GM20000 (cell line): ENCODE results near the gene CTNND2.

Experiments
- DNase-seq: peaks from one replicate; pipeline ENCODE4 v3.0.0; 2012; ENCODE audit warnings: low spot score
- CTCF ChIP-seq: IDR thresholded peaks from 2 replicates; pipeline ENCODE4 v1.5.1; 2012; ENCODE audit warnings: mild to moderate bottlenecking, control low read depth; ENCODE audit errors: extremely low read depth, missing control alignments

CTNND2 gene

GRCh38 chr5:11482011-11482410 is 422.2 kb downstream of the CTNND2 start:
- TF ChIP-seq CTCF, result no peak
- no peak for DNase-seq

DNA sequence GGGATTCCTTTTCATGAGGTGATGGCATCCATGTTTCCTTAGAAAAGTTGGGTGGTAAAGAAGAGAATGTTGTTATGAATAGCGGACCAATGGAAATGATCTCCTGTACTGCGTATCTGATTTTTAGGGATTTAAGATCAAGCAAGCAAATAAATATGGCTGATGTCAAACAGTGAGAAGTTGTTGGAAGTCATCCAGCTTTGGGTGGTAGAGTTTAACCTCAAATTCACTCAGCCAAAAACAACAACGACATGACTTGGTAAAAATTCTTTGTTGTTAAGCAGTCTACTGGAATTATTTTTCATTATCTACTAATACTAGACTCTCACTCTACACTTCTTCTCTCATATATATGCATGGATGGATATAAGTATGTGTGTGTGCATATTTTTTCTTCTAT is 426.5 kb downstream of the CTNND2 start:
- TF ChIP-seq CTCF, result no peak
- no peak for DNase-seq

DNA sequence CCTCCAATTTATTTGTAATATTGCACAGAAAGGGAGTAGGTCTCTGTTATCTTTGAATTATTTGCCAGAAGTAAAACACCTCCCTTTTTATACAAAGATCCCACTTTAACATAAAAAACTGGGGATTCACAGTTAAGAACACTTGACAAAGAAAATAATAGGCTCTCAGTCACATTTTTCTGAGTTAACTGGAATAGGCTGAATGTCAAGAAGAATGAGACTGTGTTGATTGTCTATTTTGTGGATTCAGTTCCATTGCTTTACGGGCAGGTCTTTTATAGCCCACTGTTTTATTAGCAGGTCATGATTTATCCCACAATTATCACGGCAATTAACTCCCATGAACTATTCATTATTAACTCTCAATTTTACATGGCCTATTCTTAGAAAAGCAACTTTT is 427.4 kb downstream of the CTNND2 start:
- no peak for DNase-seq
- TF ChIP-seq CTCF, result no peak

DNA sequence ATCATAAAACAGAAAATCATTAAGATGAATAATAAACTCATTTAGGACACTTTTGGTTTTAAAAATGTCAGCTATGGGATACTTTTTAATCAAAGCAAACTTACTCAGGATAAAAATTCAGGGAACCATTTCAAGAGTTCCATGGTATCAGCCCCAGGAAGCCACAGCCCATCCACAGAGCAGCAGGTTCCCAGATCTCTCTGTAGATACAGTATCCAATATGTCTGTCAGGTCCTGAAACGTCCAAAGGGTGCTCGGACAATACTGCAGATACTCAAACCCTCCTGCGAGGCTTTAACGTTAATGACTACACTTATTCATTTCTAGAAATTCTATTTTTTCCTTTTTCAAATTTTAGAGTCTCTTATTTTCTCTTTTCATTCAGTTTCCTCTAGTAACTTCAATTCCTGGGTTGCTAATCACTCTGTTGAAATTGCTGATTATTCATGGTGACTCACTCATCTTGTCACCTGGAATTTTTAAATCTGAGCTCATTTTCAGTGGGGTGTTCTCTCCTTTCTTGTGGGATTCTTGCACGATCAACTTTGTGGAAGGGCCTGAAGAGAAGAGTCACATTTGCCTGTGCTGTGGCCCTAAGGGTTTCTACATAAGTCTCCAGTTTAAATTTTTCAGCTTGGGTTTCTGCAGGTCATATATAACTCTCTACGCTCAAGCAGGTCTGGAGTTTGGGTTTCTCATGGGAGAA is 435.8 kb downstream of the CTNND2 start:
- no peak for TF ChIP-seq CTCF
- no peak for DNase-seq

GRCh38 chr5:11467588-11467987 is 436.7 kb downstream of the CTNND2 start:
- no peak for DNase-seq
- no peak for TF ChIP-seq CTCF

- DNase-seq, result no peak
Measured at GRCh38 chr5:11459716-11460115, 444.5 kb downstream of the CTNND2 start.

GRCh38 chr5:11455505-11455904 is 448.7 kb downstream of the CTNND2 start:
- DNase-seq, result no peak
- no peak for TF ChIP-seq CTCF

More at GRCh38 chr5:11459716-11460115, 444.5 kb downstream of the CTNND2 start:
- no peak for TF ChIP-seq CTCF
